H1 (cell line): ENCODE results near the gene CELF3. TPM values are rescaled to one million over a fixed set of nuclear protein-coding genes. Genes with fewer than 3 reads are reported as not detected.
A peak's percentile ranks its signal among the peaks of the same experiment; 100 is the strongest.

Source experiments
- BACH1 ChIP-seq: IDR thresholded peaks from 2 replicates; pipeline ENCODE4 v1.6.1; 2012; ENCODE audit warnings: low read length, improper control_type of control experiment
- BRCA1 ChIP-seq: IDR thresholded peaks from 2 replicates; pipeline ENCODE4 v1.6.1; 2012; ENCODE audit warnings: low read depth, low read length, improper control_type of control experiment
- CBX5 ChIP-seq: fragments of 300-800, 300-1000 bp; sonication (generic); IDR thresholded peaks from 2 replicates; pipeline ENCODE4 v1.7.1; 2016; ENCODE audit warnings: antibody characterized with exemption, low read length, low read depth
- CBX8 ChIP-seq: fragments of 300-800, 300-1000 bp; sonication (generic); IDR thresholded peaks from 2 replicates; pipeline ENCODE4 v1.7.1; 2016; ENCODE audit warnings: low read depth, low read length, borderline replicate concordance
- CHD2 ChIP-seq: IDR thresholded peaks from 2 replicates; pipeline ENCODE4 v1.6.1; 2012; ENCODE audit warnings: low read length, improper control_type of control experiment
- FOSL1 ChIP-seq: IDR thresholded peaks from 2 replicates; pipeline ENCODE4 v1.6.1; 2011; ENCODE audit warnings: mild to moderate bottlenecking, low read depth, low read length, moderate library complexity; ENCODE audit not compliant: insufficient read depth
- HDAC2 ChIP-seq, 2 experiments: fragments of 300-600 bp in 1 of 2; sonication (generic) in 1 of 2; IDR thresholded peaks; 2 replicates each; pipeline ENCODE4 v1.6.1; 2011 to 2012; ENCODE audit warnings: low read depth in 2 of 2, low read length in 2 of 2, mild to moderate bottlenecking in 2 of 2, moderate library complexity in 2 of 2, borderline replicate concordance in 1 of 2, inconsistent platforms in 1 of 2
- JUND ChIP-seq: IDR thresholded peaks from 2 replicates; pipeline ENCODE4 v1.6.1; 2011; ENCODE audit warnings: mild to moderate bottlenecking, improper control_type of control experiment, low read length
- MAX ChIP-seq: IDR thresholded peaks from 2 replicates; pipeline ENCODE4 v1.6.1; 2012; ENCODE audit warnings: inconsistent platforms
- NANOG ChIP-seq: IDR thresholded peaks from 2 replicates; pipeline ENCODE4 v1.6.1; 2011; ENCODE audit warnings: low read length, low read depth, mild to moderate bottlenecking, inconsistent platforms; ENCODE audit not compliant: insufficient read depth, poor library complexity, severe bottlenecking
- POU5F1 ChIP-seq: IDR thresholded peaks from 2 replicates; pipeline ENCODE4 v1.6.1; 2011; ENCODE audit warnings: low read depth, mild to moderate bottlenecking, low read length, moderate library complexity
- RAD21 ChIP-seq, 2 experiments: IDR thresholded peaks in 1 of 2; conservative IDR thresholded peaks in 1 of 2; 2 replicates each; pipeline ENCODE4 v1.6.1; 2011; ENCODE audit warnings: low read depth in 2 of 2, low read length in 2 of 2, improper control_type of control experiment in 1 of 2, inconsistent platforms in 1 of 2, mild to moderate bottlenecking in 1 of 2, moderate library complexity in 1 of 2
- RBBP5 ChIP-seq: IDR thresholded peaks from 2 replicates; pipeline ENCODE4 v1.7.1; 2012; ENCODE audit warnings: low read depth, mild to moderate bottlenecking, inconsistent platforms, low read length, moderate library complexity, borderline replicate concordance
- RFX5 ChIP-seq: IDR thresholded peaks from 2 replicates; pipeline ENCODE4 v1.6.1; 2011; ENCODE audit warnings: low read depth, low read length, improper control_type of control experiment, borderline replicate concordance
- SIRT6 ChIP-seq: IDR thresholded peaks from one replicate; pipeline ENCODE4 v1.7.1; 2012; ENCODE audit warnings: low read length, inconsistent platforms
- TBP ChIP-seq: IDR thresholded peaks from 2 replicates; pipeline ENCODE4 v1.6.1; 2011; ENCODE audit warnings: low read depth, low read length, improper control_type of control experiment
- TCF12 ChIP-seq: IDR thresholded peaks from 2 replicates; pipeline ENCODE4 v1.6.1; 2011; ENCODE audit warnings: low read depth, mild to moderate bottlenecking, low read length
- TEAD4 ChIP-seq: IDR thresholded peaks from 2 replicates; pipeline ENCODE4 v1.6.1; 2012; ENCODE audit warnings: low read depth, low read length, inconsistent platforms, mixed read lengths
- YY1 ChIP-seq: IDR thresholded peaks from 2 replicates; pipeline ENCODE4 v1.6.1; 2011; ENCODE audit warnings: low read depth, mild to moderate bottlenecking, low read length
- ZNF274 ChIP-seq: IDR thresholded peaks from 2 replicates; pipeline ENCODE4 v1.7.0; 2012; ENCODE audit warnings: low read length, borderline replicate concordance; ENCODE audit errors: extremely low read depth
- polyA plus RNA-seq, 7 experiments: library from polyadenylated mRNA; depleted of rRNA in 3 of 7; stranded (reverse) in 5 of 7; unstranded in 2 of 7; fragments of >200 nt in 5 of 7; fragments of 200-250 nt in 2 of 7; gene quantifications; 1 replicate in 5 of 7; 2 replicates in 1 of 7; 4 replicates in 1 of 7; pipeline versions ENCODE4 v1.2.1 to v1.2.3, GENCODE V29; 2011 to 2013; ENCODE audit warnings: missing spikeins in 2 of 7, mixed read lengths in 2 of 7
- total RNA-seq: library from RNA; stranded (reverse); fragmentation: NEBNext Ultra II Directional; extraction: Animal tissue kit (Norgen Biotek cat#: 25700); gene quantifications from 2 replicates; pipeline ENCODE4 v1.2.1, GENCODE V29; 2021

The CELF3 gene
- total and polyA plus RNA-seq, 2 of the 8 experiments (the other 6 are each of a cell fraction or from before 2014, with no cell fraction given), result 0.34 to 1.2 TPM

GRCh38 chr1:151762941-151763921, 46.6 kb upstream of the CELF3 start, which contains the start of gene MRPL9 (continued):
- TF ChIP-seq RBBP5 (peak; percentile 83; the same call in 1 of the 2 replicates), TBP (peak; percentile 91), YY1 (peak; percentile 95), CBX5 (no peak), MAX (no peak; the same call in 1 of the 2 replicates), RAD21 (IDR thresholded peaks at IDR 0.05 in 1 of 2, conservative IDR thresholded peaks at IDR 0.05 in 1 of 2; ENCODE audit: low read depth in 2 of 2, low read length in 2 of 2) (no peak; a peak in 1 of 4 replicates), ZNF274 (no peak), HDAC2 (IDR thresholded peaks at IDR 0.05; ENCODE audit: borderline replicate concordance in 1 of 2, low read depth in 2 of 2, low read length in 2 of 2) (peak in 1 of 2 experiments; percentile 84; a peak in 2 of 4 replicates), BACH1 (no peak), BRCA1 (no peak), JUND (no peak), POU5F1 (no peak), TCF12 (no peak), RFX5 (no peak), FOSL1 (no peak), CHD2 (no peak), CBX8 (no peak), TEAD4 (no peak), NANOG (no peak), SIRT6 (no peak)
